SK-N-SH (cell line): ENCODE measurements around the gene CDK5. TPM values are rescaled to one million over a fixed set of nuclear protein-coding genes. Genes with fewer than 3 reads are reported as not detected.

Source experiments
- CTCF ChIA-PET: fragments of 300-600, 350-600 bp; formaldehyde crosslinking; extraction: SDS; loops from one replicate; lab custom pipeline; 2021; lab: Yijun Ruan, JAX
- POLR2A ChIA-PET: fragments of 350-600 bp; sonication (Branson Sonifier 250); formaldehyde crosslinking; extraction: SDS; loops from one replicate; lab custom pipeline; 2020; ENCODE audit warnings: antibody characterized with exemption, inconsistent platforms; lab: Yijun Ruan, JAX
- DNase-seq: peaks from one replicate; pipeline ENCODE4 v3.0.0; 2012
- H2AFZ ChIP-seq: fragments of 200-600 bp; sonication (generic); 2 replicates; pipeline ENCODE4 v1.8.1; 2016; ENCODE audit warnings: antibody characterized with exemption, mild to moderate bottlenecking, low read depth
- H3F3A ChIP-seq: fragments of 200-600 bp; sonication (generic); replicated peaks from 2 replicates; pipeline ENCODE3; 2016; ENCODE audit warnings: antibody characterized with exemption, mild to moderate bottlenecking; ENCODE audit not compliant: insufficient read depth
- H3K27ac ChIP-seq, 2 experiments: fragments of 200-500 bp in 1 of 2; fragments of 200-600 bp in 1 of 2; sonication (Bioruptor generic) in 1 of 2; sonication (generic), shearing (Covaris generic) in 1 of 2; 2 replicates each; pipeline versions ENCODE4 v1.5.1 to v1.6.1; 2014 to 2016; ENCODE audit warnings: low read depth in 2 of 2, inconsistent platforms in 1 of 2, low read length in 1 of 2, mild to moderate bottlenecking in 1 of 2, mixed read lengths in 1 of 2
- H3K27me3 ChIP-seq: fragments of 200-600 bp; sonication (generic), shearing (Covaris generic); 2 replicates; pipeline ENCODE4 v1.6.1; 2016; ENCODE audit warnings: mixed run types; ENCODE audit not compliant: insufficient read depth
- H3K36me3 ChIP-seq, 2 experiments: fragments of 200-500 bp in 1 of 2; fragments of 200-600 bp in 1 of 2; sonication (Bioruptor generic) in 1 of 2; sonication (generic) in 1 of 2; replicated peaks in 1 of 2; 2 replicates each; pipeline versions ENCODE3 to v1.5.1; 2014 to 2016; ENCODE audit warnings: low read length in 1 of 2, mild to moderate bottlenecking in 1 of 2; ENCODE audit not compliant: insufficient read depth in 2 of 2, control insufficient read depth in 1 of 2
- H3K4me1 ChIP-seq, 2 experiments: fragments of 200-500 bp in 1 of 2; fragments of 200-600 bp in 1 of 2; sonication (Bioruptor generic) in 1 of 2; sonication (generic), shearing (Covaris generic) in 1 of 2; 2 replicates each; pipeline versions ENCODE4 v1.5.1 to v1.6.1; 2014 to 2016; ENCODE audit warnings: low read depth in 1 of 2, low read length in 1 of 2, mixed run types in 1 of 2; ENCODE audit not compliant: insufficient read depth in 2 of 2, control insufficient read depth in 1 of 2
- H3K4me2 ChIP-seq: fragments of 200-600 bp; sonication (generic), shearing (Covaris generic); 2 replicates; pipeline ENCODE4 v1.6.1; 2017; ENCODE audit warnings: mixed run types
- H3K4me3 ChIP-seq, 2 experiments: fragments of 200-500 bp in 1 of 2; fragments of 200-600 bp in 1 of 2; sonication (Bioruptor generic) in 1 of 2; sonication (generic), shearing (Covaris generic) in 1 of 2; 2 replicates each; pipeline versions ENCODE4 v1.5.1 to v1.8.1; 2014 to 2016; ENCODE audit warnings: low read depth in 2 of 2, inconsistent platforms in 1 of 2, low read length in 1 of 2, mild to moderate bottlenecking in 1 of 2, mixed read lengths in 1 of 2, moderate library complexity in 1 of 2
- H3K79me2 ChIP-seq: fragments of 200-600 bp; sonication (generic); 2 replicates; pipeline ENCODE4 v1.8.1; 2017; ENCODE audit warnings: mild to moderate bottlenecking; ENCODE audit not compliant: insufficient read depth
- H3K9ac ChIP-seq: fragments of 200-600 bp; sonication (generic); 2 replicates; pipeline ENCODE4 v1.6.1; 2017; ENCODE audit warnings: mixed run types
- H3K9me2 ChIP-seq: fragments of 200-600 bp; sonication (generic); 2 replicates; pipeline ENCODE4 v1.6.1; 2017; ENCODE audit warnings: mixed run types
- H3K9me3 ChIP-seq: fragments of 200-600 bp; sonication (generic); 2 replicates; pipeline ENCODE4 v1.6.1; 2017; ENCODE audit warnings: mixed run types, mild to moderate bottlenecking, moderate library complexity
- H4K20me1 ChIP-seq: fragments of 200-600 bp; sonication (generic); 2 replicates; pipeline ENCODE4 v1.6.1; 2017; ENCODE audit warnings: mild to moderate bottlenecking, mixed run types; ENCODE audit not compliant: insufficient read depth
- FOSL2 ChIP-seq: IDR thresholded peaks from 2 replicates; pipeline ENCODE4 v1.4.0; 2012; ENCODE audit warnings: low read depth, mild to moderate bottlenecking, moderate library complexity, borderline replicate concordance
- FOXM1 ChIP-seq: IDR thresholded peaks from 2 replicates; pipeline ENCODE4 v1.4.0; 2012; ENCODE audit warnings: low read depth, mild to moderate bottlenecking
- IRF3 ChIP-seq: fragments of 150-350 bp; IDR thresholded peaks from 2 replicates; pipeline ENCODE4 v1.6.1; 2016; ENCODE audit warnings: mild to moderate bottlenecking, low read depth, low read length
- MXI1 ChIP-seq: IDR thresholded peaks from 2 replicates; pipeline ENCODE4 v1.6.1; 2012; ENCODE audit warnings: mild to moderate bottlenecking, low read depth, low read length, improper control_type of control experiment
- NRF1 ChIP-seq: IDR thresholded peaks from 2 replicates; pipeline ENCODE4 v1.6.1; 2012; ENCODE audit warnings: low read depth, mild to moderate bottlenecking, low read length
- PBX3 ChIP-seq: IDR thresholded peaks from 2 replicates; pipeline ENCODE4; 2012
- RCOR1 ChIP-seq: fragments of 150-350 bp; IDR thresholded peaks from 2 replicates; pipeline ENCODE4 v1.6.1; 2017; ENCODE audit warnings: antibody characterized with exemption, low read length
- RFX5 ChIP-seq: IDR thresholded peaks from 2 replicates; pipeline ENCODE4 v1.6.1; 2012; ENCODE audit warnings: mild to moderate bottlenecking, improper control_type of control experiment, low read length
- USF2 ChIP-seq: fragments of 150-350 bp; IDR thresholded peaks from 2 replicates; pipeline ENCODE4 v1.6.1; 2017; ENCODE audit warnings: antibody characterized with exemption, low read length, low read depth, borderline replicate concordance
- WGBS: methylation state at CpG from one replicate; pipeline ENCODE4 v1.1.6; 2017; ENCODE audit warnings: low lambda C conversion rate; 5-methylcytosine and 5-hydroxymethylcytosine counted together
- polyA plus RNA-seq, 3 experiments: library from polyadenylated mRNA; depleted of rRNA; stranded (reverse); fragments of >200 nt; gene quantifications; 2 replicates each; pipeline ENCODE4 v1.2.3, GENCODE V29; 2012

The CDK5 gene
- polyA plus RNA-seq, 1 of the 3 experiments (the other 2 are of a cell fraction), result 125 TPM

GRCh38 chr7:151073990-151074389, 16.3 kb upstream of the CDK5 start:
- no peak overlapping the region for H3K27ac ChIP-seq
- H3K36me3 ChIP-seq, result peaks cover 43 to 88% of the 10 kb centered on the region in 2 experiments
- H3K9me2 ChIP-seq, result no peaks in the 10 kb centered on the region
- no peaks in the 10 kb centered on the region for H3K9me3 ChIP-seq
- ChIA-PET POLR2A (no interaction called here), CTCF (interaction anchor here (1.3 to 12.2 kb wide), 2 partner anchors 15 to 37 kb away, joined by 3 to 77 read pairs; partner anchors contain the start of genes CDK5 and SLC4A2)
- no peak overlapping the region for H3K9ac ChIP-seq
- peaks cover 48% of the 10 kb centered on the region for H3F3A ChIP-seq
- no peaks in the 10 kb centered on the region; the same call in 1 of the 2 replicates for H4K20me1 ChIP-seq
- H3K4me1 ChIP-seq, result peaks cover 4% of the 10 kb centered on the region in 2 experiments
- TF ChIP-seq NRF1, result no peak
- DNase-seq, result no peak
- peaks cover 20% of the 10 kb centered on the region for H3K79me2 ChIP-seq
- no peak overlapping the region for H2AFZ ChIP-seq
- H3K4me2 ChIP-seq, result no peak overlapping the region
- no peak overlapping the region for H3K4me3 ChIP-seq
- no peaks in the 10 kb centered on the region for H3K27me3 ChIP-seq
- WGBS, result 98% methylated on average over 16 of the region's 17 CpGs

GRCh38 chr7:151071032-151071866, 13.6 kb upstream of the CDK5 start:
- Histone ChIP-seq H3K9me3 (no peaks in the 10 kb centered on the region), H3K36me3 (peaks cover 61 to 85% of the 10 kb centered on the region in 2 experiments), H3K4me3 (no peak overlapping the region), H4K20me1 (no peaks in the 10 kb centered on the region; the same call in 1 of the 2 replicates), H2AFZ (no peak overlapping the region), H3K79me2 (peaks cover 22% of the 10 kb centered on the region; the same call in 1 of the 2 replicates), H3K4me2 (no peak overlapping the region), H3K27ac (no peak overlapping the region), H3K9me2 (no peaks in the 10 kb centered on the region), H3K27me3 (no peaks in the 10 kb centered on the region), H3K9ac (no peak overlapping the region), H3K4me1 (no peaks in the 10 kb centered on the region; a peak in 1 of 4 replicates), H3F3A (peaks cover 25% of the 10 kb centered on the region)
- WGBS, result 93% methylated on average over 39 of the region's 39 CpGs
- ChIA-PET CTCF (interaction anchor here (1.5 to 12.2 kb wide), 2 partner anchors 12 to 43 kb away, joined by 4 to 77 read pairs; partner anchors contain the start of genes ABCB8, CDK5 and SLC4A2), POLR2A (interaction anchor here (1.0 kb wide), 1 partner anchor 9 kb away, joined by 3 read pairs; the partner anchor contains the start of gene FASTK)
- TF ChIP-seq MXI1, result no peak
- no peak for TF ChIP-seq PBX3
- no peak for TF ChIP-seq RCOR1
- no peak for TF ChIP-seq RFX5
- no peak for TF ChIP-seq USF2
- no peak for TF ChIP-seq FOSL2
- no peak for TF ChIP-seq IRF3
- TF ChIP-seq FOXM1, result no peak
- DNase-seq, result no peak
